OCI-LY3 (cell line): ENCODE measurements around the gene DDX19B.

ENCODE experiments used
- CTCF ChIP-seq: fragments of 200-600, 300-600 bp; sonication (generic); IDR thresholded peaks from 2 replicates; pipeline ENCODE4 v1.5.1; 2014; ENCODE audit warnings: antibody characterized with exemption, low read length, low read depth
- EZH2phosphoT487 ChIP-seq: fragments of 200-600 bp; shearing (Covaris generic); IDR thresholded peaks from 2 replicates; pipeline ENCODE4 v1.6.1; 2018; ENCODE audit warnings: antibody characterized with exemption, mixed run types, low read depth

DNA sequence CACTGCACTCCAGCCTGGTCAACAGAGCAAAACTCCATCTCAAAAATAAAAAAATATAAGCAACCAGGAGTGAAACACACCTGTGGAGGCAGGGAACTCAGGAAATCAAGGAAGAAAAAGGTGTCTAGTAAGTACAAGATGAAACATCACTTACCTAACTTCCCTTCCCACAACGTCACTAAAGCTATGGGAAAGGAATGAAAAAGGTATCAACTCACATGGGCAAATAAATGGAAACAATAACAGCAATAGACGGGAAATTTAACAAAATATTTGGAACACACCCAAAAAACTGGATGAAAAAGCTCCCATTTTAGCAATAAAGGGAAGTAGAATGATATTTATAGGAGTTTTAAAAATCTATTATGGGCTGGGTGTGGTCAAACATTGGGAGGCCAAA lies 78.8 kb downstream of the DDX19B start:
- TF ChIP-seq CTCF (no peak), EZH2phosphoT487 (no peak)
